NB4 (cell line): Measurements from ENCODE around the gene ADCY5.

Source experiments
- CTCF ChIP-seq: IDR thresholded peaks from one replicate; pipeline ENCODE4 v1.5.1; 2012; ENCODE audit warnings: low read depth, low read length
- MAX ChIP-seq: IDR thresholded peaks from 2 replicates; pipeline ENCODE4 v1.6.1; 2011; ENCODE audit warnings: low read depth, low read length

- TF ChIP-seq CTCF = no peak
- no peak for TF ChIP-seq MAX
These were observed 4.1 kb downstream of the ADCY5 start for GRCh38 chr3:123444744-123445143.
